Stimulated activated CD8-positive, alpha-beta memory T cell treated with anti-CD3 and anti-CD28 coated beads, Interleukin-12 subunit alpha, Interleukin-12 subunit beta, amount 100 ng/mL, for 24 hours (primary cell): ENCODE results near the gene VPS51.
"Not testable (repeated sequence)": the region's sequence is repeated elsewhere in the genome, so short reads cannot be mapped to it uniquely, and the experiment has no call there.

Experiments used
- DNase-seq: peaks from one replicate; pipeline ENCODE4 v3.0.0-alpha.2; 2020; ENCODE audit errors: extremely low read depth

Gene VPS51

DNA sequence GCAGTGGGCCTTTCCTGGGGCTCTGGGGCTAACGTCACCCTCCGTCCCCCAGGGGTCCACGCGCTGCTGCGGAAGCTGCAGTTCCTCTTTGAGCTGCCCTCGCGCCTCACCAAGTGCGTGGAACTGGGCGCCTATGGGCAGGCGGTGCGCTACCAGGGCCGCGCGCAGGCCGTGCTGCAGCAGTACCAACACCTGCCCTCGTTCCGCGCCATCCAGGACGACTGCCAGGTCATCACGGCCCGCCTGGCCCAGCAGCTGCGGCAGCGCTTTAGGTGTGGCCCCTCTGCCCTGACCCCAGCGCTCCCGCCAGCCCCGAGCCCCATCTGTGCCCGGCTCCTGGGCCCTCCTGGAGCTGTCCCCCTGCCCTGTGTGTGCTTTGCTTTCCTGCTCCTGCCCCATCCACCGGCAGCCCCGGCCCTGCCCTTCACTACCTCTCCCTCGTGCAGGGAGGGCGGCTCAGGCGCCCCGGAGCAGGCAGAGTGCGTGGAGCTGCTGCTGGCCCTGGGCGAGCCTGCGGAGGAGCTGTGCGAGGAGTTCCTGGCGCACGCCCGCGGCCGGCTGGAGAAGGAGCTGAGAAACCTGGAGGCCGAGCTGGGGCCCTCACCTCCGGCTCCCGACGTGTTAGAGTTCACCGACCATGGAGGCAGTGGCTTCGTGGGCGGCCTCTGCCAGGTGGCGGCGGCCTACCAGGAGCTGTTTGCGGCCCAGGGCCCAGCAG, 11.9 kb downstream of the VPS51 start:
- DNase-seq = no peak

DNA sequence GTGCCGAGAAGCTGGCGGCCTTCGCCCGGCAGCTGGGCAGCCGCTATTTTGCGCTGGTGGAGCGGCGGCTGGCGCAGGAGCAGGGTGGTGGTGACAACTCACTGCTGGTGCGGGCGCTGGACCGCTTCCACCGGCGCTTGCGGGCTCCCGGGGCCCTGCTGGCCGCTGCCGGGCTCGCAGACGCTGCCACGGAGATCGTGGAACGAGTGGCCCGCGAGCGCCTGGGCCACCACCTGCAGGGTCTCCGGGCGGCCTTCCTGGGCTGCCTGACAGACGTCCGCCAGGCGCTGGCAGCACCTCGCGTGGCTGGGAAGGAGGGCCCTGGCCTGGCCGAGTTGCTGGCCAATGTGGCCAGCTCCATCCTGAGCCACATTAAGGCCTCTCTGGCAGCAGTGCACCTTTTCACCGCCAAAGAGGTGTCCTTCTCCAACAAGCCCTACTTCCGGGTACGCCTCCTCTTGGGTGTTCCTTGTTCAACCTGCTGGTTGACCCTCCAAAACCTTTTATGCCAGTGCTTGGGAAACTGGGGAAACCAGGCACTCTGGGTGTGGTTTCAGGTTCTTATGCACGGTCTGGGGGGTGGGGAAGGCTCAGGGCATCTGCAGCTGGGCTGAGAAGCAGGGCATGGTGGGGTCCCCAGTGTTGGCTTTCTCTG, 12.6 kb downstream of the VPS51 start:
- no peak for DNase-seq

DNA sequence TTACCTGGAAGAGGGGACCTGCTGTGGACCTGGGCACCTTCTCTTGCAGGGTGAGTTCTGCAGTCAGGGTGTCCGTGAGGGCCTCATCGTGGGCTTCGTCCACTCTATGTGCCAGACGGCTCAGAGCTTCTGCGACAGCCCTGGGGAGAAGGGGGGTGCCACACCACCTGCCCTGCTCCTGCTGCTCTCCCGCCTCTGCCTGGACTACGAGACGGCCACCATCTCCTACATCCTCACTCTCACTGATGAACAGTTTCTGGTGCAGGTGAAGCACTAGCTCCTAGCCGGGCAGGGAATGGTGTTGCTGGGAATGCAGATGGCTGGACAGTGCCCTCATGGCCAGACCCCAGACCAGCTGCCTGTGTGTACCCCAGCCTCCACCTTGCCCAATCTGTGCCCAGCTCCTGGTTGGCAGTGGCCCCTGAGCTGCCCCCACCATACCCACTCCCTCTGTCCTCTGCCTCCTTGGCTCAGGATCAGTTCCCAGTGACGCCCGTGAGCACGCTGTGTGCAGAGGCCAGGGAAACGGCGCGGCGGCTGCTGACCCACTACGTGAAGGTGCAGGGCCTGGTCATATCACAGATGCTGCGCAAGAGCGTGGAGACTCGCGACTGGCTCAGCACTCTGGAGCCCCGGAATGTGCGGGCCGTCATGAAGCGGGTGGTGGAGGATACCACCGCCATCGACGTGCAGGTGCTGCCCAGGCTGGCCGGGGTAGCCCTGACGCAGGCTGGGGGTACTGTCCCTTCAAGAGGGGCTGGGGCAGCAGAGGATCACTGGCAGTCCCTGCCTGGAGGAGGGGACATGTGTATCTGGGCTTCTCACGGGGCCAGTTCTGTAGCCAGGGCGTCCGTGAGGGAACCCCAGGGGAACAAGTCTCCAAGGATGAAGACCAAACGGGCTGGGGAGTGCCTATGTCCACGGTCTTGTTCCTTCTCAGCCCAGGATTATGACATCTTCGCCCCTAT, 13.5 kb downstream of the VPS51 start:
- no peak for DNase-seq

DNA sequence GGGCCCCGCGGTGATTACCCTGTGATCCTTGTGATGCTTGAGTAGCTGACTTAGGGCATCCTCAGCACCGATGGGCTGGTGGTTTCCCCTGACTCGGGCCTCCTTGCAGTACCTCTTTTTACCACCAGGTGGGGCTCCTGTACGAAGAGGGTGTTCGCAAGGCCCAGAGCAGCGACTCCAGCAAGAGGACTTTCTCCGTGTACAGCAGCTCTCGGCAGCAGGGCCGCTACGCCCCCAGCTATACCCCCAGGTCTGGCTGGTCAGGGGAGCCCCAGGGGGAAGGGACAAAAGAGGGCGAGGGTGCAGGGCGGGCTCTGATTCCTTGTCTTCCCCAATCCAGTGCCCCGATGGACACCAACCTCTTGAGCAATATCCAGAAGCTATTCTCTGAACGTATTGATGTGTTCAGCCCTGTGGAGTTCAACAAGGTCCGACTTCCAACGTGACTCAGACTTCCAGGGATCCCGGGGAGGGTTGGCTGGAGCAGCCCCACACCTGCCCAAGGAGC, 14.4 kb downstream of the VPS51 start:
- DNase-seq = peak; percentile 75

DNA sequence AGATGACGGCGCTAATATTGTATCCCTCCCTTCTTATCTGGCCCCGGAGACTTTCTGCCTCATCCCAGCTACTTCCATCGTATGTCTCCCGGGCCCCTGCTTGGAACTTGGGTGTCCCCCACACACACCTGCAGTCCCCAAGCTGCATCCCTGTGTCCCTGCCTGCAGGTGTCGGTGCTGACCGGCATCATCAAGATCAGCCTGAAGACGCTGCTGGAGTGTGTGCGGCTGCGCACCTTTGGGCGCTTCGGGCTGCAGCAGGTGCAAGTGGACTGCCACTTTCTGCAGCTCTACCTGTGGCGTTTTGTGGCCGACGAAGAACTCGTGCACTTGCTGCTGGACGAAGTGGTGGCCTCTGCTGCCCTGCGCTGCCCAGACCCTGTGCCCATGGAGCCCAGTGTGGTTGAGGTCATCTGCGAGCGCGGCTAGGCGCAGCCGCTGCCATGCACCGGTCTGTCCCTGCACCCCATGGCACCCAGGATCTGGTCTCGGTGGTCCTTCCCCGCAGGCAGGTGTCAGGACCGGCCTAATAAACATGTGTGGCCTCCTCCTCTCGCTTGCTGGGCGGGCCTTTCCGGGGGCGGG, 15.2 kb downstream of the VPS51 start:
- DNase-seq = no peak

DNA sequence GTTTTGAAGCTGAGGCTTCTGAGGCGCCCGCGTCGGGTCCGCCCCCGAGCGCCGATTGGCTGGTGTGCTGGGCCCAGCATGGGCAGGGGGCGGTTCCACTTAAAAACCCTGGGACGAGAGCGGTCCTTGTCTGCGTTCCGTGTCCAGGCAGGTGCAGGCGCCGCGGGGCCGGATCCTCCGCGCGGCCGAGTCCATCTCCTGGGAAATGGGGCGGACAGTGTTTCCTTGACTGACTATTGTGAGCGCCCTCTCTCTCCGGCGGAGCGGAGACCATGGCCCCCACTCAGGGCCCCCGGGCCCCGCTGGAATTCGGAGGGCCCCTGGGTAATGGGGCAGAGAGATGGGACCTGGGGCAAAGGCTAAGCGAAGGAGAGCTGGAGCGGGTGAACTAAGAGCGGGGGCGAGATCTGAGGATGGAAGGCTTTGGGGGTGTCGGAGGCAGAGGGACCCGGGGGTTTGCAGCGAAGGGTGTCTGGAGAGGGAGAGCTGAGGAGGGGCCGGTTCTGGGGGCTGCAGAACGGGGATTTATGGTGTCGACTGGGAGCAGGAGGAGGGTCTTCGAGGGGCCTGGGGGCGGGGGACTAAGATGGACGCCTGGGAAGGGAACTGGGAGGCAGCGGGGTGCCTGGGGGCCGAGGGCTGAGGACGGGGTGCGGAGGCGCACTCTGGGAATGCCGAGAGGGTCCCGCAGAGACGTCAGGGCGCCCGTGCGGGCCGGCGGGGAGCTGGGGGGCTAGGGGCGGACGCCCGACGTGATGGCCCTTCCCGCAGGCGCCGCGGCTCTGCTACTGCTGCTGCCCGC, 15.9 kb downstream of the VPS51 start, which contains the start of gene TM7SF2:
Gene TM7SF2 (plus strand): TSS at position 129 of the 802 bp plus-strand sequence. CDS start 144 bp downstream, at position 273.
- peak; percentile 83 for DNase-seq

DNA sequence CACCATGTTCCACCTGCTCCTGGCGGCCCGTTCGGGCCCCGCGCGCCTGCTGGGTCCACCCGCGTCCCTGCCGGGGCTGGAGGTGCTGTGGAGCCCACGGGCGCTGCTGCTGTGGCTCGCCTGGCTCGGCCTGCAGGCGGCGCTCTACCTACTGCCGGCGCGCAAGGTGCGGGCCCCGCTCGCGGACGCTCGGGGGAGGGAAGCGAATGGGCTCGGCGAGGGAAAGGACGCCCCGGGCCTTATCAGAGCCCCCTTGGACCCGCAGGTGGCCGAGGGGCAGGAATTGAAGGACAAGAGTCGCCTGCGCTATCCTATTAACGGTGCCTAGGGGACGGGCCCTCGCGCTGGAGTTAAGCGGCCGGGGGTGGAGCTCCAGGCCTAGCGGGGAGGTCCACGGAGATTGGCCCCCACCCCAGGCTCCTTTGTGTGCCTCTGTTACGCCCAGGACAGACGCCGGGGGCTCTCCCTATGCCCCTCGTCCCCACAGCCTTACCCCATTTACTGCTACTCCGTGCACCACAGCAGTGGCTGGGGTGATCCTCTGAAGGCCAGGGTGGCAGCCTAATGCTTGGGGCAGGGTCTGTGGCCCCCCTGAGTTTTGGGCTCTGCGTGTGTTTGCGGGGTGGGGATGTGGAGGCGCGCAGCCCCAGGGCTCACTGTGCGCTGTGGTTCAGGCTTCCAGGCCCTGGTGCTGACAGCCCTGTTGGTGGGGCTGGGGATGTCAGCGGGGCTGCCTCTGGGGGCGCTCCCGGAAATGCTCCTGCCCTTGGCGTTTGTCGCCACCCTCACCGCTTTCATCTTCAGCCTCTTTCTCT, 16.7 kb downstream of the VPS51 start:
- DNase-seq = no peak

DNA sequence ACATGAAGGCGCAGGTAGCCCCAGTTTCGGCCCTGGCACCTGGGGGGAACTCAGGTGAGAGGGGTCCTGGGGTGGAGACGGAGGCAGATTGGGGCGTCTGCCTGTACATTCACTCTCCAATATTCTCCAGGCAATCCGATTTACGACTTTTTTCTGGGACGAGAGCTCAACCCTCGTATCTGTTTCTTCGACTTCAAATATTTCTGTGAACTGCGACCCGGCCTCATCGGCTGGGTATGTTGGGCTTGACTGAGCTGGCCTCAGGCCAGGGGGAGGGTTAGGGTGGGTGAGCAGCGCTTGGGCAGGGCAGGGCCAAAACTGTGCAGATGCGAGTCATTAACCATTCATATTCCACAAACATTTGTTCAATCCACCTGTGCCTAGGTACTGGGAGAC, 17.3 kb downstream of the VPS51 start:
- no peak for DNase-seq

DNA sequence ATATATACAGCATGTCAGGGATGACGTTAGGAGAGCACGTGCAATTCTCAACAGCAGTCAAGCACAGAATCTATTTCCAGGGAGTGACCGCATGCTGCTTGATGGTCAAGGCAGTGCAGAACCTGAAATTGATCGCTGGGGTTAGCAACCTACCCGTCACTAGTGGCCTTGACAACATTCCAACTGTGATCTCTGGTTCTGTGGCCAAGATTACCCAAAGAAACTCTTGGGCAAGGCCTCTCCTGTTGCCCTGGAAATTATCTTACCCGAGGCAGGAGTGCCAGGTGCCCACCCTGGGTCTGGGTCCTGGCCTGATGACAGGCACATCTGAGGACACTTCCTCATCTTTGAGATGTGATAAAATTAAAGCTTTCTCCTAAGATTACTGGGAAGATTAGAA, 17.8 kb downstream of the VPS51 start:
- DNase-seq = no peak

DNA sequence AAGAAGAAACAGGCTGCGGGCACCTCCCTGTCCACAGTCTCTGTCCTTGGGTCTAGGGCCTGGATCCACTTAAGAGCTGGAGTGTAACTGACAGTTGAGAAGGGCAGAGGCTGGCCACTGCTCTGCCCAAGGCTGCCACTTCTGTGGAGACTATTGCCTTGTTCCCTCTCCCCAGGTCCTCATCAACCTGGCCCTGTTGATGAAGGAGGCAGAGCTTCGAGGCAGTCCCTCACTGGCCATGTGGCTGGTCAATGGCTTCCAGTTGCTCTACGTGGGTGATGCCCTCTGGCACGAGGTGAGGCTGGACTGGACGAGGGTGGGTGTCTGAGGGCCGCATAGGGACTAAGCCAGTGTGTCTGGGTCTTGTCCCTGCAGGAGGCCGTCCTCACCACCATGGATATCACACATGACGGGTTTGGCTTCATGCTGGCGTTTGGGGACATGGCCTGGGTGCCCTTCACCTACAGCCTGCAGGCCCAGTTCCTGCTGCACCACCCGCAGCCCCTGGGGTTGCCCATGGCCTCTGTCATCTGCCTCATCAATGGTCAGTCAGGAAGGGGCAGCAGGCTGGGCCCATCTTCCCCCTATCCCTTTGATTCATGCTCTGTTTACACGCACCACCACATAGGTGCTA, 18.6 kb downstream of the VPS51 start:
- no peak for DNase-seq

DNA sequence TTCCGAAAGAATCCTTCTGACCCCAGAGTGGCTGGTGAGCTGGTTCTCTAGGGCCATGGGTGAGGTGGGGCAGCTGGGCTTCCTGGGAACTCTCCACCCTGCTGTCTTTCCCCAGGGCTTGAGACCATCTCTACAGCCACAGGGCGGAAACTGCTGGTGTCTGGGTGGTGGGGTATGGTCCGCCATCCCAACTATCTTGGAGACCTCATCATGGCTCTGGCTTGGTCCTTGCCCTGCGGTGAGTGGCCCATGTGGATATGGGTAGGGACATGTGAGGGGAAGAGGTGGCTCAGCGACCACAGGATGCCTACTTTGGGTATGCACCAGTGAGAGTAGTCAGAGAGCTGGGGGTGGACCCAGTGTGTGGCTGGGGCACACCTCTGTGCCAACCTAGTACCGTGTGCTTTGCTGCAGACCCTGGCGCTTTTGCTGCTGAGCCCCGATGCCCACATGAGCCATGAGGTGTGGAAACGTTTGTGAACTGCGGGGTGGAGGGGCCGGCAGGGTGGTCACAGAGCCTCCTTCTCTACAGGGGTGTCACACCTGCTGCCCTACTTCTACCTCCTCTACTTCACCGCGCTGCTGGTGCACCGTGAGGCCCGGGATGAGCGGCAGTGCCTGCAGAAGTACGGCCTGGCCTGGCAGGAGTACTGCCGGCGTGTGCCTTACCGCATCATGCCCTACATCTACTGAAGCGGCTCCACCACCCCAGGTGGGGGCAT, 19.5 kb downstream of the VPS51 start:
- no peak for DNase-seq

DNA sequence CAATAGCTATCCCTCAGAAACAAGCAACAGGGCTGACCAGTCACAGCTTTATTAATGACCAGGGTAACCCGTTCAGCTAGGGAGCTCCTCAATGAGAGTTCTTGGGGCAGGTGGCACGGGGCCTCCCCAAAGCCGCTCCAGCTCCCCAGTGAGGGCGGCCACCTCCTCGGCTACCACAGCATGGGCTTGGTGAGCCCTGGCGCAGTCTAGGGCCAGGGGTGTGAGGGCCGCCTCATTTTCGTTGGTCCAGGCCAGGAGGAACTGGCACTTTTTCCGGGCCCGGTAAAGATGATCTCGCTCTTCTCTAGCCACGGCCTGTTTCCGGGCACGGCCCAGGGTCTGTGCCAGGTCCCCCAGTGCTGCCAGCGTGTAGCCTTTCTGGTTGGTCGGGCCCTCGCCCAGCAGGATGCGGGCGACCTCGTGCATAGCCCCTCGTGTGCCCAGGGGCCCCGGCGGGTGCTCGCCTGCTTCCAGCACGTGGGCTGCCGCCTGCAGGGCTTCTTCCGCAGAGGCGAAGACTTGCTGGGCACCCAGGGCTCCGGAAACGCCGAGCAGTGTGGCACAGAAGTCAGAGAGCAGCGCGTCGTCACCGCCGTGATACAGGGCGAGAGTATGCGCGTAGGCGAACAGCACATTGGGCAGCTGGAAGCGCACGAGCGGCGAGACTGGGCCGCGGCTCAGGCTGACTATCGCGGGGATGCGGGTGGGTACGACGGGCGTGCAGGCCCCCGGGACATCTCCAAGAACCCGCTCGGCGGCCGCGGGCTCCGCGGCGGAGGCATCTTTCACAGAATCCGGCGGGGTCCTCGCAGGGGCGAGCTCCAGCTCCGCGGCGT, 20.6 kb downstream of the VPS51 start:
- DNase-seq = no peak

DNA sequence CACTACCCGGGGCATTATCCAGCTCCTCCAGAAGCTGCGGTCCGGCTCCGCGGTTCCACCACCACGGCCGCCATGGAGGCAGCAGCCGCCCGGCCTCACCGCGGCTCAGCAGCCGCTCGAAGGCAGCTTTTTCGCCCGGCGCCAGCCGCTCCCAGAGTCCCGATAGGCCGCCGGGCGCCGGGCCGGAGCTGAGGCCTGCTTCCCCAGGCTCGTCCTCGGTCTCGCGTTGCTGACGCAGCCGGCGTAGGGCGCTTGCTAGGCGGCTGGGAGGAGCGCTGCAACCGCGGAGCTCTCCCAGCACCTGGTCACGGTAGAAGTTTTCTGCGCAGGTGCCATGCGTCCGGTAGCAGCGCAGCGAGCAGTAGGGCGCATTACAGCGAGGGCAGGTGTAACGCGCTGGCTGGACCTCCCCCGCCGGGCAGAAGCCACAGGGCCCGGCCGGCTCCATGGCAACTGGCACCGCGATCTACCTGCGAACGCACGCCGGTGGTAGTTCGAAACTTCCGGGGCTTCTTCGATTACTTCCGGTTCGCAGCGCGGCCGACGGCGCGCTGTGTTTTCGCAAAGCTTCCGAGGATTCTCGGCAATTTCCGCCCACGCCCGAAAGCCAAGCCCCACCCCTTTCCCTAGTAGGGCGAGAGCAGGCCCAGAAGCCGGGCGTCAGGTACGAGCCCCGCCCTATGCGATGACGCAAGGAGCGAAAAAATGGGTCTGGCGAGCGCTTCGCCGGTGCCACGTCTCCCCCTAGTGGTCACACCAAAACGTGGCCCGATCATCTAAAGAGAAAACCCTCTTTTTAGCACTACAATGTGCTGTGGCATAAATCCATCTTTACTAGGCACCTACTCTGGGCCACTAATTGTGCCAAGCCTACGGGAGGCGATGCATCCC, 21.4 kb downstream of the VPS51 start, which contains the start of gene ZNHIT2:
Gene ZNHIT2 (minus strand): TSS at position 496 of the 891 bp plus-strand sequence. CDS start 48 bp downstream, at position 448.
- DNase-seq = peak; percentile 100

DNA sequence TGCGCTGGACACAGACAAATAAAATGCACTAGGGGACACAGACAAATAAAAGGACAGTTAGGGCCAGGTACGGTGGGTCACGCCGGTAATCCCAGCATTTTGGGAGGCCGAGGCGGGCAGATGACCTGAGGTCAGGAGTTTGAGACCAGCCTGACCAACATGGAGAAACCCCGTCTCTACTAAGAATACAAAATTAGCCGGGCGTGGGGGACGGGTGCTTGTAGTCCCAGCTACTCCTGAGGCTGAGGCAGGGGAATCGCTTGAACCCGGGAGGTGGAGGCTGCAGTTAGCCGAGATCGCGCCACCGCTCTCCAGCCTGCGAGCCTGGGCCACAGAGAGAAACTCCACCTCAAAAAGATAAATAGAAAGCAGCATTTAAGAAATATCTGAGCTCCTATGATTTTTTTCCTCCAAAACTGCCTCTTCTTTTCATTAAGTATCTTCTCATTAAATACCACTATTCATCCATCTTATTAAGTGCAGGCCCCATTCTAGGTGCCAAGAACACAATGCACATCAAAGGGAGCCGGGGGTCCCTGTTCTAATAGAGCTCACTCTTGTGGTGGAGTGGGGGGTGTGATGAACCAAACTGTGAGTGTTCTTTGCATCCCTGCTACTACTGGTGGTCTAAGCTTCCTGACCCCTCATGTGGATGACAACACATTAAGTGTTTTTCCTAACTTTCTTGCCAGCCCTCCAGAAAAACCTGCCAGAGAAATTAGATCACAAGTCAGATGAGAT, 22.3 kb downstream of the VPS51 start:
- DNase-seq = no peak

DNA sequence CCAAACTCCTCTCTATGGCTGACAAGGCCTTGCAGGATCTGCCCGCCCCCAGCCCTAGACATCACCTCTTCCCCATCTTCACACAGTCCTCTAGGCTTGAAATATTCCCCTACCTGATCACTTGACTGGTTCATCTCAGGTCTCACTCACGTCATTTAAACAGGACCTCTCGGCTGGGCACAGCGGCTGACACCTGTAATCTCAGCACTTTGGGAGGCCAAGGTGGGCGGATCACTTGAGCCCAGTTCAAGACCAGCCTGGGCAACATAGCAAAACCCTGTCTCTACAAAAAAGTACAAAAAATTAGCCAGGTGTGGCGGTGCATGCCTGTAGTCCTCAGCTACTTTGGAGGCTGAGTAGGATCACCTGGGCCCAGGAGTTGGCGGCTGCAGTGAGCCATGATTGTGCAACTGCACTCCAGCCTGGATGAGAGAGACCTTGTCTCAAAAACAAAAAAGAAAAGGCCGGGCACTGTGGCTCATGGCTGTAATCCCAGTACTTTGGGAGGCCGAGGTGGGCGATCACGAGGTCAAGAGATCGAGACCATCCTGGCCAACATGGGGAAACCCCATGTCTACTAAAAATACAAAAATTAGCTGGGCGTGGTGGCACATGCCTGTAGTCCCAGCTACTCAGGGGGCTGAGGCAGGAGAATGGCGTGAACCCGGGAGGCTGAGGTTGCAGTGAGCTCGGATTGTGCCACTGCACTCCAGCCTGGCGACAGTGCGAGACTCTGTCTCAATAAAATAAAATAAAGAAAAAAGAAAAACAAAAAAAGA, 23.1 kb downstream of the VPS51 start:
- DNase-seq = not testable (repeated sequence)
